ENCODE results near the gene SCN5A. TPM values are rescaled to one million over a fixed set of nuclear protein-coding genes. Genes with fewer than 3 reads are reported as not detected.

SCN5A gene
- total and polyA plus RNA-seq, 2 donors (not counting 1 experiment from before 2014, with no cell fraction given), result 0.20 to 0.37 TPM

DNA sequence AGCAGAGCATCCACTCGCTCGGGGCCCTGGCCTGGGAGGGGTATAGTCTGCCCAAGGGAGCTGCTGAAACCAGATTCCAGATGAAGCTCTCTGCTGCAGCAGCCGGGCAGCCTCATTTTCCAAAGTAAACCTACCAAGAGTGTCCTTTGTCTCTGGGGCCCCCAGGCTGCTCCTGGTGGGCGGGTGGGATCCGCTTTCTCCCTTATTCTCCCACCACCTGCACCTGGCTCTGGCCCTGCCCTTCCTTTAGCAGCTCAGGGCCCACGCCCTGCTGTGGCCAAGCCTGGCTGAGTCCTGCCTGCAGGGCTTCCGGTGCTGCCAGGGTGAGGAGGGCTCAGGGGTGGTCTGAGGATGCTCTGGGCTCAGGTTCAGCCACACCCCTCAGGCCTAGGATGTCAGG lies 13.0 kb downstream of the SCN5A start:
- Histone ChIP-seq H3K9me3 (ENCODE audit: control extremely low read depth in 1 of 3, control insufficient read depth in 2 of 3, insufficient read depth in 1 of 3, low read length in 2 of 3) (peaks cover 0 to 11% (median 0%) of the 10 kb centered on the region in 3 donors), H3K4me1 (ENCODE audit: control insufficient read depth in 2 of 2, insufficient read depth in 2 of 2, low read length in 2 of 2) (no peaks in the 10 kb centered on the region), H3K4me3 (ENCODE audit: control extremely low read depth in 1 of 5, extremely low read depth in 1 of 5, insufficient read depth in 1 of 5, low read depth in 2 of 5, low read length in 4 of 5) (no peak overlapping the region), H3K27ac (ENCODE audit: low read length in 2 of 2) (no peak overlapping the region), H3K79me2 (ENCODE audit: control insufficient read depth, insufficient read depth, low read length) (no peaks in the 10 kb centered on the region), H4K20me1 (ENCODE audit: control insufficient read depth, insufficient read depth, low read length, poor library complexity, severe bottlenecking) (no peaks in the 10 kb centered on the region), H2AFZ (ENCODE audit: insufficient read depth, low read depth, low read length, poor library complexity, severe bottlenecking) (no peak overlapping the region), H3K4me2 (replicated peaks; ENCODE audit: low read depth, low read length, poor library complexity, severe bottlenecking) (no peak overlapping the region), H3K27me3 (replicated peaks in 1 of 4; ENCODE audit: control extremely low read depth in 1 of 4, control insufficient read depth in 3 of 4, insufficient read depth in 4 of 4, low read length in 3 of 4) (no peaks in the 10 kb centered on the region), H3K9ac (ENCODE audit: low read length) (no peak overlapping the region), H3K36me3 (replicated peaks in 1 of 2; ENCODE audit: control extremely low read depth in 1 of 2, control insufficient read depth in 1 of 2, extremely low read depth in 1 of 2, insufficient read depth in 2 of 2, low read length in 1 of 2) (no peaks in the 10 kb centered on the region)
- Mint-ChIP-seq H3K4me1 (no peaks in the 10 kb centered on the region), H3K27ac (no peak overlapping the region), H3K9me3 (ENCODE audit: insufficient read depth) (no peaks in the 10 kb centered on the region), H3K4me3 (no peak overlapping the region), H3K27me3 (peaks cover 14% of the 10 kb centered on the region)
- DNase-seq (no peak), ATAC-seq (ENCODE audit: low read depth) (no peak)
- 75% methylated on average over 5 of the region's 7 CpGs for WGBS (ENCODE audit: insufficient coverage)
- POLR2A ChIA-PET, result no interaction called here
- intact Hi-C loops (cut with micrococcal nuclease), result no loop called here
- TF ChIP-seq EZH2 (IDR thresholded peaks at IDR 0.05; ENCODE audit: borderline replicate concordance, insufficient read depth, low read depth, low read length, poor library complexity, severe bottlenecking), result no peak
- TF ChIP-seq CTCF (IDR thresholded peaks at IDR 0.05), result no peak
- CTCF ChIA-PET, result no interaction called here

GRCh38 chr3:38634111-38634510 lies 15.4 kb downstream of the SCN5A start:
- no peaks in the 10 kb centered on the region for H3K79me2 ChIP-seq (ENCODE audit: control insufficient read depth, insufficient read depth, low read length)
- DNase-seq (no peak), ATAC-seq (ENCODE audit: low read depth) (no peak)
- TF ChIP-seq CTCF (IDR thresholded peaks at IDR 0.05) (no peak), EZH2 (IDR thresholded peaks at IDR 0.05; ENCODE audit: borderline replicate concordance, insufficient read depth, low read depth, low read length, poor library complexity, severe bottlenecking) (no peak)
- H3K4me3 Mint-ChIP-seq, result no peak overlapping the region
- H3K4me2 ChIP-seq (replicated peaks; ENCODE audit: low read depth, low read length, poor library complexity, severe bottlenecking), result no peak overlapping the region
- no peaks in the 10 kb centered on the region for H3K4me1 Mint-ChIP-seq
- no peaks in the 10 kb centered on the region for H3K4me1 ChIP-seq (ENCODE audit: control insufficient read depth in 2 of 2, insufficient read depth in 2 of 2, low read length in 2 of 2)
- POLR2A ChIA-PET, result no interaction called here
- no peaks in the 10 kb centered on the region for H3K27me3 ChIP-seq (replicated peaks in 1 of 4; ENCODE audit: control extremely low read depth in 1 of 4, control insufficient read depth in 3 of 4, insufficient read depth in 4 of 4, low read length in 3 of 4)
- H2AFZ ChIP-seq (ENCODE audit: insufficient read depth, low read depth, low read length, poor library complexity, severe bottlenecking), result no peak overlapping the region
- intact Hi-C loops (cut with micrococcal nuclease), result no loop called here
- no peaks in the 10 kb centered on the region for H4K20me1 ChIP-seq (ENCODE audit: control insufficient read depth, insufficient read depth, low read length, poor library complexity, severe bottlenecking)
- CTCF ChIA-PET, result interaction anchor here (1.7 kb wide), 1 partner anchor 13 kb away, joined by 4 read pairs; no protein-coding TSS in a partner anchor
- no peak overlapping the region for H3K27ac ChIP-seq (ENCODE audit: low read length in 2 of 2)
- WGBS (ENCODE audit: insufficient coverage), result 77% methylated on average over 11 of the region's 11 CpGs
- no peak overlapping the region for H3K4me3 ChIP-seq (ENCODE audit: control extremely low read depth in 1 of 5, extremely low read depth in 1 of 5, insufficient read depth in 1 of 5, low read depth in 2 of 5, low read length in 4 of 5)
- no peaks in the 10 kb centered on the region for H3K36me3 ChIP-seq (replicated peaks in 1 of 2; ENCODE audit: control extremely low read depth in 1 of 2, control insufficient read depth in 1 of 2, extremely low read depth in 1 of 2, insufficient read depth in 2 of 2, low read length in 1 of 2)
- no peak overlapping the region for H3K9ac ChIP-seq (ENCODE audit: low read length)
- peaks cover 0 to 11% (median 0%) of the 10 kb centered on the region in 3 donors for H3K9me3 ChIP-seq (ENCODE audit: control extremely low read depth in 1 of 3, control insufficient read depth in 2 of 3, insufficient read depth in 1 of 3, low read length in 2 of 3)
- H3K27ac Mint-ChIP-seq, result no peak overlapping the region
- no peaks in the 10 kb centered on the region for H3K9me3 Mint-ChIP-seq (ENCODE audit: insufficient read depth)
- peaks cover 14% of the 10 kb centered on the region for H3K27me3 Mint-ChIP-seq
